PC-3 (cell line): ENCODE measurements around the gene THRB. TPM values are rescaled to one million over a fixed set of nuclear protein-coding genes. Genes with fewer than 3 reads are reported as not detected.

Experiments used
- ATAC-seq: fragments of 200-7000 bp; cut with Tn5 transposase; 2 replicates; pipeline ENCODE4 v1.9.1; 2020; ENCODE audit warnings: mild to moderate bottlenecking, moderate library complexity
- BruUV-seq: library from RNA; stranded (reverse); fragments of 400-500 nt; replicated peaks from 2 replicates; lab custom pipeline; 2021; lab: Mats Ljungman, UMichigan
- CTCF ChIA-PET: fragments of 300-600 bp; sonication (Branson Sonifier 250); formaldehyde crosslinking; loops from one replicate; lab custom pipeline; 2022; ENCODE audit warnings: antibody characterized with exemption; lab: Charles Lee
- POLR2A ChIA-PET: fragments of 300-600 bp; sonication (Branson Sonifier 250); formaldehyde crosslinking; loops from one replicate; lab custom pipeline; 2022; ENCODE audit warnings: antibody characterized with exemption; ENCODE audit not compliant: unreplicated experiment; lab: Charles Lee
- DNase-seq: peaks from one replicate; pipeline ENCODE4 v3.0.0-alpha.2; 2015
- H2AFZ ChIP-seq: fragments of 300-600 bp; sonication (generic); 2 replicates; pipeline ENCODE4 v1.6.0; 2016; ENCODE audit warnings: antibody characterized with exemption, low read length
- H3F3A ChIP-seq: fragments of 300-600 bp; sonication (generic); one replicate; pipeline ENCODE4 v1.6.0; 2017; ENCODE audit warnings: antibody characterized with exemption, low read length, control low read depth, mild to moderate bottlenecking; ENCODE audit not compliant: unreplicated experiment
- H3K27ac ChIP-seq: fragments of 300-600 bp; sonication (generic); 2 replicates; pipeline ENCODE4 v1.5.1; 2016; ENCODE audit warnings: mild to moderate bottlenecking, low read length
- H3K27me3 ChIP-seq: fragments of 300-600 bp; sonication (generic); 2 replicates; pipeline ENCODE4 v1.6.1; 2016; ENCODE audit warnings: low read length, mixed read lengths
- H3K36me3 ChIP-seq: fragments of 300-600 bp; sonication (generic); 2 replicates; pipeline ENCODE4 v1.6.1; 2016; ENCODE audit warnings: low read depth, mixed run types, low read length, mixed read lengths
- H3K4me1 ChIP-seq: fragments of 300-600 bp; sonication (generic); 2 replicates; pipeline ENCODE4 v1.5.1; 2016; ENCODE audit warnings: low read length; ENCODE audit not compliant: insufficient read depth
- H3K4me2 ChIP-seq: fragments of 300-600 bp; sonication (generic); 2 replicates; pipeline ENCODE4 v1.6.0; 2016; ENCODE audit warnings: low read length
- H3K4me3 ChIP-seq: fragments of 300-600 bp; sonication (generic); 2 replicates; pipeline ENCODE4 v1.5.1; 2016; ENCODE audit warnings: mild to moderate bottlenecking, low read length, mixed read lengths
- H3K79me2 ChIP-seq: fragments of 300-600 bp; sonication (generic); 2 replicates; pipeline ENCODE4 v1.6.1; 2017; ENCODE audit warnings: low read length, mixed read lengths
- H3K9ac ChIP-seq: fragments of 300-600 bp; sonication (generic); 2 replicates; pipeline ENCODE4 v1.6.0; 2016; ENCODE audit warnings: mild to moderate bottlenecking, low read length
- H3K9me2 ChIP-seq: fragments of 300-600 bp; sonication (generic); replicated peaks from 2 replicates; pipeline ENCODE4 v1.6.1; 2016; ENCODE audit warnings: mixed run types, low read length, mixed read lengths
- H3K9me3 ChIP-seq: fragments of 300-600 bp; sonication (generic); 2 replicates; pipeline ENCODE4 v1.6.1; 2016; ENCODE audit warnings: low read length, mixed read lengths
- H4K20me1 ChIP-seq: fragments of 300-600 bp; sonication (generic); 2 replicates; pipeline ENCODE4 v1.6.1; 2016; ENCODE audit warnings: low read length, mixed read lengths
- EZH2 ChIP-seq: fragments of 300-600 bp; sonication (generic); IDR thresholded peaks from one replicate; pipeline ENCODE4 v1.6.1; 2017; ENCODE audit warnings: antibody characterized with exemption, mild to moderate bottlenecking, low read length; ENCODE audit not compliant: unreplicated experiment
- EZH2phosphoT487 ChIP-seq: fragments of 300-600 bp; sonication (generic); IDR thresholded peaks from 2 replicates; pipeline ENCODE4 v1.6.1; 2018; ENCODE audit warnings: mild to moderate bottlenecking, antibody characterized with exemption, low read length, borderline replicate concordance
- intact Hi-C: fragments of 100-400 bp; cut with micrococcal nuclease; formaldehyde crosslinking; loops from 2 replicates; pipeline ENCODE4 v1.9.0; 2023
- total RNA-seq: library from RNA; depleted of rRNA; stranded (reverse); fragments of >200 nt; gene quantifications from 2 replicates; pipeline ENCODE4 v1.2.3, GENCODE V29; 2014
- TF ChIP-seq, protein P1 (sequence below): fragments of 300-600 bp; sonication (generic); conservative IDR thresholded peaks from 2 replicates; pipeline ENCODE4 v1.5.1; 2017; ENCODE audit warnings: antibody characterized with exemption, low read depth, mild to moderate bottlenecking, low read length

THRB gene
- total RNA-seq, 1 experiment from 2014 or later: 9.7 TPM

GRCh38 chr3:24462737-24463136 is 31.9 kb downstream of the THRB start:
- TF ChIP-seq, protein P1, sequence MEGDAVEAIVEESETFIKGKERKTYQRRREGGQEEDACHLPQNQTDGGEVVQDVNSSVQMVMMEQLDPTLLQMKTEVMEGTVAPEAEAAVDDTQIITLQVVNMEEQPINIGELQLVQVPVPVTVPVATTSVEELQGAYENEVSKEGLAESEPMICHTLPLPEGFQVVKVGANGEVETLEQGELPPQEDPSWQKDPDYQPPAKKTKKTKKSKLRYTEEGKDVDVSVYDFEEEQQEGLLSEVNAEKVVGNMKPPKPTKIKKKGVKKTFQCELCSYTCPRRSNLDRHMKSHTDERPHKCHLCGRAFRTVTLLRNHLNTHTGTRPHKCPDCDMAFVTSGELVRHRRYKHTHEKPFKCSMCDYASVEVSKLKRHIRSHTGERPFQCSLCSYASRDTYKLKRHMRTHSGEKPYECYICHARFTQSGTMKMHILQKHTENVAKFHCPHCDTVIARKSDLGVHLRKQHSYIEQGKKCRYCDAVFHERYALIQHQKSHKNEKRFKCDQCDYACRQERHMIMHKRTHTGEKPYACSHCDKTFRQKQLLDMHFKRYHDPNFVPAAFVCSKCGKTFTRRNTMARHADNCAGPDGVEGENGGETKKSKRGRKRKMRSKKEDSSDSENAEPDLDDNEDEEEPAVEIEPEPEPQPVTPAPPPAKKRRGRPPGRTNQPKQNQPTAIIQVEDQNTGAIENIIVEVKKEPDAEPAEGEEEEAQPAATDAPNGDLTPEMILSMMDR: no peak
- TF ChIP-seq EZH2phosphoT487: no peak
- TF ChIP-seq EZH2: no peak
- H3K4me2 ChIP-seq: no peak overlapping the region
- CTCF ChIA-PET: no interaction called here
- H3K9ac ChIP-seq: no peak overlapping the region
- H3K36me3 ChIP-seq: no peaks in the 10 kb centered on the region
- no peaks in the 10 kb centered on the region for H3F3A ChIP-seq
- no peak for ATAC-seq
- no peaks in the 10 kb centered on the region for H3K27me3 ChIP-seq
- no peaks in the 10 kb centered on the region for H4K20me1 ChIP-seq
- POLR2A ChIA-PET: no interaction called here
- H3K27ac ChIP-seq: no peak overlapping the region
- no TSS peak for BruUV-seq
- intact Hi-C loops: no loop called here
- H3K79me2 ChIP-seq: no peaks in the 10 kb centered on the region
- no peak overlapping the region for H2AFZ ChIP-seq
- no peak for DNase-seq
- H3K4me1 ChIP-seq: peaks cover 8% of the 10 kb centered on the region
- no peaks in the 10 kb centered on the region for H3K9me2 ChIP-seq
- no peaks in the 10 kb centered on the region for H3K9me3 ChIP-seq
- no peak overlapping the region for H3K4me3 ChIP-seq

DNA sequence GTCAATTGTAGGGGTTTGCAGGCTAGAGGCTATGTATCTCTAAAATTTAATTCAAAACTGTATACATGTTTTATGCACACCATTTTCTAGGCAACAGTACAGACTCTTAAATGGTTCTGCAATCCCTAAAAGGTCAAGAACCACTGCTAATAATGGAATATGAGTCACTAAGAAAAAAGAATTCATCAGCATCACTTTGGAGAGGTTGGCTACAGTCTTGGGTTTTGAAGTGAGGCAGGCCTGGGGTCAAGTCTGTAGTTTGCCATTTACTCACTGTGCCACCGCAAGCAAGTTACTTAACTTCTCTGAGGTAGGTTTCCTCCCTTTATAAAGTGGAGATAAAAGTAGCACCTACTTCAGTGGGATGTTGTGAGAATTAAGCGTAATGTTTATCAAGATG is 33.7 kb downstream of the THRB start:
- intact Hi-C loops: no loop called here
- CTCF ChIA-PET: no interaction called here
- no peak for ATAC-seq

GRCh38 chr3:24457719-24458118 is 36.9 kb downstream of the THRB start:
- Histone ChIP-seq H3K27ac (0 out of 2 replicates have a peak overlapping the region, but pooled peaks have one; percentile 10), H2AFZ (no peak overlapping the region), H3K9me3 (no peaks in the 10 kb centered on the region), H3K4me2 (peak overlapping the region; percentile 11), H3K9ac (no peak overlapping the region), H3K4me3 (no peak overlapping the region), H4K20me1 (no peaks in the 10 kb centered on the region), H3K36me3 (no peaks in the 10 kb centered on the region), H3K27me3 (no peaks in the 10 kb centered on the region), H3K79me2 (no peaks in the 10 kb centered on the region), H3F3A (no peaks in the 10 kb centered on the region), H3K4me1 (peaks cover 24% of the 10 kb centered on the region), H3K9me2 (no peaks in the 10 kb centered on the region)
- TF ChIP-seq, protein P1: no peak
- TF ChIP-seq EZH2: no peak
- TF ChIP-seq EZH2phosphoT487: no peak
- BruUV-seq: no TSS peak
- ChIA-PET POLR2A (interaction anchor here (0.5 kb wide), 1 partner anchor 229 kb away, joined by 3 read pairs; no protein-coding TSS in a partner anchor), CTCF (no interaction called here)
- DNase-seq (peak; percentile 89), ATAC-seq (peak; percentile 77)
- intact Hi-C loops: no loop called here

More for the DNA sequence above, 33.7 kb downstream of the THRB start:
- Histone ChIP-seq H3K4me1 (peaks cover 17% of the 10 kb centered on the region), H3K27ac (no peak overlapping the region), H3F3A (no peaks in the 10 kb centered on the region), H3K9me2 (no peaks in the 10 kb centered on the region), H3K4me2 (no peak overlapping the region), H3K9me3 (no peaks in the 10 kb centered on the region), H3K4me3 (no peak overlapping the region), H3K36me3 (no peaks in the 10 kb centered on the region), H2AFZ (no peak overlapping the region), H3K9ac (no peak overlapping the region), H3K79me2 (no peaks in the 10 kb centered on the region), H4K20me1 (no peaks in the 10 kb centered on the region), H3K27me3 (no peaks in the 10 kb centered on the region)
- POLR2A ChIA-PET: no interaction called here
- no peak for TF ChIP-seq EZH2
- no peak for TF ChIP-seq EZH2phosphoT487
- TF ChIP-seq, protein P1: no peak
- no TSS peak for BruUV-seq
- no peak for DNase-seq
